IPS-18c (cell line): Measurements from ENCODE around the gene SEMA4B.
"Not testable (repeated sequence)": the region's sequence is repeated elsewhere in the genome, so short reads cannot be mapped to it uniquely, and the experiment has no call there.

Experiments used
- H3K4me3 ChIP-seq: 2 replicates; pipeline ENCODE4 v1.7.0; 2013; ENCODE audit warnings: low read depth, mild to moderate bottlenecking, low read length, moderate library complexity; ENCODE audit not compliant: insufficient read depth
- H3K9me3 ChIP-seq: one replicate; pipeline ENCODE4 v1.6.1; 2013; ENCODE audit warnings: mild to moderate bottlenecking, low read length, moderate library complexity; ENCODE audit not compliant: control insufficient read depth, insufficient read depth

SEMA4B gene, protein sequence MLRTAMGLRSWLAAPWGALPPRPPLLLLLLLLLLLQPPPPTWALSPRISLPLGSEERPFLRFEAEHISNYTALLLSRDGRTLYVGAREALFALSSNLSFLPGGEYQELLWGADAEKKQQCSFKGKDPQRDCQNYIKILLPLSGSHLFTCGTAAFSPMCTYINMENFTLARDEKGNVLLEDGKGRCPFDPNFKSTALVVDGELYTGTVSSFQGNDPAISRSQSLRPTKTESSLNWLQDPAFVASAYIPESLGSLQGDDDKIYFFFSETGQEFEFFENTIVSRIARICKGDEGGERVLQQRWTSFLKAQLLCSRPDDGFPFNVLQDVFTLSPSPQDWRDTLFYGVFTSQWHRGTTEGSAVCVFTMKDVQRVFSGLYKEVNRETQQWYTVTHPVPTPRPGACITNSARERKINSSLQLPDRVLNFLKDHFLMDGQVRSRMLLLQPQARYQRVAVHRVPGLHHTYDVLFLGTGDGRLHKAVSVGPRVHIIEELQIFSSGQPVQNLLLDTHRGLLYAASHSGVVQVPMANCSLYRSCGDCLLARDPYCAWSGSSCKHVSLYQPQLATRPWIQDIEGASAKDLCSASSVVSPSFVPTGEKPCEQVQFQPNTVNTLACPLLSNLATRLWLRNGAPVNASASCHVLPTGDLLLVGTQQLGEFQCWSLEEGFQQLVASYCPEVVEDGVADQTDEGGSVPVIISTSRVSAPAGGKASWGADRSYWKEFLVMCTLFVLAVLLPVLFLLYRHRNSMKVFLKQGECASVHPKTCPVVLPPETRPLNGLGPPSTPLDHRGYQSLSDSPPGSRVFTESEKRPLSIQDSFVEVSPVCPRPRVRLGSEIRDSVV

DNA sequence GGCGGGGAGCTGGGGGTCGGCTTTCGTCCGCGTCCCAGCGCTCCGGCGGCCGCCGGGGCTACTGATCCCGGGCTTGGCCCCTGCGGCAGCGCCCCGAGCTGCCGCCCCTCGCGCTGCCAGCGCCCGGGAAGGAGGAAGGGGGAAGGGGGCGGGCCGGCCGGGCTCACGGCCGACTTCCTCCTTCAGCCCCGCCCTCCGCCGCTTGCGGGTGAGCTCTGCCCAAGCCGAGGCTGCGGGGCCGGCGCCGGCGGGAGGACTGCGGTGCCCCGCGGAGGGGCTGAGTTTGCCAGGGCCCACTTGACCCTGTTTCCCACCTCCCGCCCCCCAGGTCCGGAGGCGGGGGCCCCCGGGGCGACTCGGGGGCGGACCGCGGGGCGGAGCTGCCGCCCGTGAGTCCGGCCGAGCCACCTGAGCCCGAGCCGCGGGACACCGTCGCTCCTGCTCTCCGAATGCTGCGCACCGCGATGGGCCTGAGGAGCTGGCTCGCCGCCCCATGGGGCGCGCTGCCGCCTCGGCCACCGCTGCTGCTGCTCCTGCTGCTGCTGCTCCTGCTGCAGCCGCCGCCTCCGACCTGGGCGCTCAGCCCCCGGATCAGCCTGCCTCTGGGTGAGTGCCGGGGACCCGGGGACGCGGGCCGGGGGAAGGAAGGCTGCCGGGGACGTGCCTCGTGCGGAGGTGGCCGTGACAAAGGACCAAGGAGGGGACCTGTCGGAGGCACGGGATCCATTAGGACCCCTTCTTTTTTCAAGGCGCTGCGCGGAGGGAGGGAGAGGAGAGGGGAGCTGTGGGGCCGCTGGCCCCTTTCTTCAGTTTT lies at the start of gene SEMA4B:
Gene SEMA4B (plus strand): TSS at position 201 of the 814 bp plus-strand sequence. CDS start 249 bp downstream, at position 450.
- H3K9me3 ChIP-seq = no peaks in the 10 kb centered on the region
- peak within 1 kb of the TSS; percentile 91 for H3K4me3 ChIP-seq

DNA sequence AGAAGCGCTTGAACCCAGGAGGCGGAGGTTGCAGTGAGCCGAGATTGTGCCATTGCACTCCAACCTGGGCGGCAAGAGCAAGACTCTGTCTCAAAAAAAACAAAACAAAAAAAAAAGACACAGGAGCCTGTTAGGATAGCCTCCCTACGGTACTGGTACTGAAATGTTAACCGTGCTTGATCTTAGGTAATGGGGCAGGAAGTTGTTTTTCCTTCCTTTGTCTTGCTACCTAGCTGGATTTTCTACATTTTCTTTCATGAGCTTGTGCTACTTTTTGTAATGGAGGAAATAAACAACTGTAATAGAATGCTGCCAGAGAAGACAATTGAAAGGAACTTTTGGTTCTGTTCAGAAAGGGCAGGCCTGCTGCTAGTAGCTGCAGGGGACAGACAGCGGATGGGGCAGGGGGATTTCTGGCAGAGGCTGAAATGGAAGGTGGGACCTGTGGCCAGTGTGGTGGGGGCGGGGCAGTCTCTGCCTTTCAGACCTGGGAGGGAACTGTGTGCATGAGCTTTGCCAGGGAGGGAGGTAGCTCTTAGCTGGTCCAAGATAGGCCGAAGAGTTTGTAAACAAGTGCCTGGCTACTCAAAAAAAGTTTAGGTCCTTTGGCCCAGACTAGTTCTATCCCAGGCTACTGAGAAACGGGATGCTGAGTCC lies 49.0 kb upstream of the SEMA4B start:
- Histone ChIP-seq H3K4me3 (no peak overlapping the region), H3K9me3 (no peaks in the 10 kb centered on the region)

DNA sequence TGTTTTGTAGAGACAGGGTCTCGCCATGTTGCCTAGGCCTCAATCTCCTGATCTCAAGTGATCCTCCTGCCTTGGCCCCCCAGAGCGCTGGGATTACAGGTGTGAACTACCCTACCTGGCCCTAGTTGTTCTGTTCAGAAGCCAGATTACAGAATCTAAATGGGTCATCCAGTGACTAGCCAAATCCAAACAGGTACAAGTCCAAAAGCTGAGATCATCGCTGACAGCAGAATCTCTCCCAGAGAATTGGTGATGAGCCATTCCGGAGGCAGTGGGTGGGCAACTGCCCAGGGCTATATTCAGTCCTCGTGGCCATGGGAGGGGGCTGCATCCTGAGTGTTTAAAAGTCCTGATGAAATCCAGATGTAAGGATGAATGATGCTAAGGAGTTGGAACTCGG lies 47.5 kb upstream of the SEMA4B start:
- Histone ChIP-seq H3K4me3 (no peak overlapping the region), H3K9me3 (no peaks in the 10 kb centered on the region)

DNA sequence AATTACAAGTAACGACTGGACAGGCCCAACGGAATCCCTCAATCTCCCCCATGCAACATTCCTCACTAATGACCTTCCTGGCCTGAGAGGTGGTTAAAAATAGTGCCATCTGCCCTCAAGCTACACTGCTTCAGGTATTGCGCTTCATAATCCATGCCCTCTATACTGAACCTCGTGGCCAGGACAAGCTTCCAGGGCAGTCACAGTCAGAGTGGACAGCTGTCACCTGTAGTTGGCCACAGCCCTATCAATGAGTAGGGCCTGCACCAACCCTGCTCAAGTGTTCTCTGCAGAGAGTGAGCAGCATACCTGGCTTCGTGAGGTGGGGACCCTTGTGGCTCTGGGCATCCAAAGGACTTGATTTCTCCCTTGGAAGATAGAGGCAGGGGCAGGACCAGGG lies 46.9 kb upstream of the SEMA4B start:
- Histone ChIP-seq H3K9me3 (no peaks in the 10 kb centered on the region), H3K4me3 (no peak overlapping the region)

DNA sequence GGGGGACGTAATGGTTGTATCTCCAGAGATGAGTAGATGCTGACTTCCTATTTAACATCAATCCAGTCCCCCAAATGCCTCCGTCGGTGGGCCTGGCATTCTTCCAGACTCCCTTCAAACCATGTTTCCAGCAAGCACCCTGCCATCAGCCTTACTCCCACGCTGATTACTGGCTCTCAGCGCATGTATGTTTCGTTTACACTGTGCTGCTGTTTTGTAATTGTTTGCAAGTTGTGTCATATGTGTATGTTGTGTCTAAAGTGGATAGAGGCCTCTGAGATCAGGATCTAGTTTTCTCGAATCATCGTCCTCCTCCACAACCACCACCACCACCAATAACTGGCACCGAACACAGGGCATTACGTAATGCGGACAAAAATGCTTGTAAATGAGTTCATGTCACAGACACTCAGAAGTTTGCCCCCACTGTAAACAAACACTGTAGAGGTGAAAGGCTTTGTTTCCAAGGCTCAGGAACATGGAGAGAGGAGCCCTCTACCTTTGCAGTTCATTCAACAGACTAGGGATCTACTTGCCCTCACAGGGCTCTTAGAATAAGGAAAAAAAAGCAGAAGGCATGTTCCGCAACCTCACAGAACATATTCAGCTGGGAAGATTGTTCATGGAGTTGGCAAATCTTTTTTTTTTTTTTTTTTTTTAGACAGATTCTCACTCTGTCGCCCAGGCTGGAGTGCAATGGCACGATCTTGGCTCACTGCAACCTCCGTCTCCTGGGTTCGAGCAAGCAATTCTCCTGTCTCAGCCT lies 46.1 kb upstream of the SEMA4B start:
- Histone ChIP-seq H3K9me3 (no peaks in the 10 kb centered on the region), H3K4me3 (no peak overlapping the region)

GRCh38 chr15:90159213-90159612 lies 41.9 kb upstream of the SEMA4B start:
- H3K4me3 ChIP-seq = no peak overlapping the region
- H3K9me3 ChIP-seq = no peaks in the 10 kb centered on the region

- H3K4me3 ChIP-seq = no peak overlapping the region
- no peaks in the 10 kb centered on the region for H3K9me3 ChIP-seq
Measured at GRCh38 chr15:90160781-90161727, 40.1 kb upstream of the SEMA4B start.

GRCh38 chr15:90161950-90162361 lies 39.2 kb upstream of the SEMA4B start:
- Histone ChIP-seq H3K9me3 (no peaks in the 10 kb centered on the region), H3K4me3 (no peak overlapping the region)

DNA sequence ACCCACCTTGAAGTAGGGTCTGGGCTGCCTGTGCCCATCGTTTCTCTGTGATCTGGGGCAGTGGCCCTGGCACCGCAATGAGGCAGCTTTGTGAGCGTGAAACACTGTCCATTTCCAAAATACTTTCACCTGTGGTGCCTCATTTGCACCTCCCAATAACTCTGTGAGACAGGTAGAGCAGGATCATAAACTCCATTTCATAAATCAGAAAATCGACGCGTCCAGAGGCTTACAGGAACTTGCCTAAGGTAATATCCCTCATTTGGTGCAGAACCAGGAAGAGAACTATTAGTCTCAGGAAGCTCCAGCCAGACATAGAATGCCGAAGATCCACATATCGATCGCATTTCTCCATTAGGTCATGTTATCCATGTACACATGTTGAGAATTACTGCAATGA lies 38.2 kb upstream of the SEMA4B start:
- Histone ChIP-seq H3K9me3 (peaks cover under 1% of the 10 kb centered on the region), H3K4me3 (no peak overlapping the region)

DNA sequence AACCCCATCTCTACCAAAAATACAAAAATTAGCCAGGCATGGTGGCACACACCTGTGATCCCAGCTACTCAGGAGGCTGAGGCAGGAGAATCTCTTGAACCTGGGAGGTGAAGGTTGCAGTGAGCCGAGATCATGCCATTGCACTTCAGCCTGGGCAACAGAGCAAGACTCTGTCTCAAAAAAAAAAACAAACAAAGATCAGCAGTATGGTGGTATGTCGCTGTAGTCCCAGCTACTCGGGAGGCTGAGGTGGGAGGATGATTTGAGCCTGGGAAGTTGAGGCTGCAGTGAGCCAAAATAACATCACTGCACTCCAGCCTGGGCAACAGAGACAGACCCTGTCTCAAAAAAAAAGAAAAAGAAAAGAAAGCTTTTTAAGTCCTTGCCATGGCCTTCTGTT lies 36.9 kb upstream of the SEMA4B start:
- H3K9me3 ChIP-seq, H3K4me3 ChIP-seq: not testable (repeated sequence)

- Histone ChIP-seq H3K4me3 (no peak overlapping the region), H3K9me3 (peaks cover 3% of the 10 kb centered on the region)
Measured at GRCh38 chr15:90165157-90165556, 36.0 kb upstream of the SEMA4B start.

DNA sequence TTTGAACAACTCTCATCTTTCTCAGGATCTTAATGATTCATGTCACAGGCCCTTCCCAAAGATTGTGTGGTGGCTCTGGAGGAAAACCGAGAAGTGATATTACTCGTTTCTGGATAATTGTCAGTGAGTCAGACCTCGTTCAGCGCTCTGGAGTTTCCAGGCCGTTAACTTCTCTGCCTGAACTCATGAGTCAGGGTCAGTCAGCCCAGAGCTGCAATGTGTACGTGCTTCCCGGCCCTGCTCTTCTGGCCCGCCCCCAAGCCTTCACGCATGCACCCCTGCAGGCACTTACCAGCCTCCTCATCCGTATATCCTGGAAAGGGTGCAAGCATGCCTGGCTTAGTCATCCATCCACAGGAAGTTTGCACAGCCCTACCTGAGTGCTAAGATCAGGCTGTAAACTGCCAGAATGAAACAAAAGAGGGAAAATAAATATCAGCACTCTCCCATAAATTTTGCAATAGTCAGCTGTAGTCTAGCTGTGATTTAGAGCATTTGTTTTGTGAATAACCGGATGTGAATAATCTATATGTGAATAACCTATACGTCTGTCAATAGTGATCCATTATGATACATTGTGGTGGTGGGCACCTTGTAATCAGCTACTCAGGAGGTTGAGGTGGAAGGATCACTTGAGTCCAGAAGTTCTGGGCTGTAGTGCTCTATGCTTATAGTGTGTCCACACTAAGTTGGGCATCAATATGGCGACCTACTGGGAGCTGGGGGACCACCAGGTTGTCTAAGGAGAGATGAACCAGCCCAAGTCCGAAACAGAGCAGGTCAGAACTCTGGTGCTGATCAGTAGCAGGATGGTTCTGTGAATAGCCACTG lies 35.3 kb upstream of the SEMA4B start:
- Histone ChIP-seq H3K4me3 (no peak overlapping the region), H3K9me3 (peaks cover 3% of the 10 kb centered on the region)

DNA sequence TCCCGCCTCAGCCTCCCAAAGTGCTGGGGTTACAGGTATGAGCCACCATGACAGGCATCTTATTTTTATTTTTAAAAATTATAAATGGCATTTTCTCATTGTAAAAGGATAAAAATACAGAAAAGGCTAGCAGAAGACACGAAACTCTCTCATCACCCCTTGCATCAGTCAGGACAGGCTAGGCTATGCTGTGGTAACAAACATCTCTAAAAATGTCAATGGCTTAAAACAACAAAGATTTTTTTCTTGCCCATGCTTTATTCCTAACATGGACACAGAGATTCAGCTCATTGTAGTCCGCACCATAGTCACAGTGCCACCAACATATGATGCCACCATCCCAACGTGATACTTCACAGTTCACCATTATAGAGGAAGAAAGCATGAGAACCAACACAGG lies 34.0 kb upstream of the SEMA4B start:
- H3K9me3 ChIP-seq = peaks cover 3% of the 10 kb centered on the region
- H3K4me3 ChIP-seq = no peak overlapping the region

DNA sequence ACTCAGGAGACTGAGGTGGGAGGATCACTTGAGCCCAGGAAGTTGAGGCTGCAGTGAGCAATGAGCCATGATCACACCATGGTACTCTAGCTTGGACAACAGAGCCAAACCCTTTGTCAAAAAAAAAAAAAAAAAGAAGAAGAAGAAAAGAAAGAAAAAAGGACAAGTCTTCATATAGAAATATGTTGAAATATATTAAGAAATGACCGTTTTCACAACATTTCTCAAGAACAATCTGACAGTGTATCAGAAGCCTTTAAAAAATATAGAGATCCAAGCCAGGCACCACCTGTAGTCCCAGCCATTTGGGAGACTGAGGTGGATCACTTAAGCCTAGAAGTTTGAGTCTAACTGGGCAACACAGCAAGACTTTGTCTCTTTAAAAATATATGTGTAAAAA lies 29.5 kb upstream of the SEMA4B start:
- no peak overlapping the region for H3K4me3 ChIP-seq
- peaks cover 6% of the 10 kb centered on the region for H3K9me3 ChIP-seq

GRCh38 chr15:90173372-90173771 lies 27.8 kb upstream of the SEMA4B start:
- no peak overlapping the region for H3K4me3 ChIP-seq

More at GRCh38 chr15:90173372-90173771, 27.8 kb upstream of the SEMA4B start:
- peaks cover 2% of the 10 kb centered on the region for H3K9me3 ChIP-seq
